HFFc6 (cell line): ENCODE measurements around the gene LSG1. TPM values are rescaled to one million over a fixed set of nuclear protein-coding genes. Genes with fewer than 3 reads are reported as not detected.

ENCODE experiments used
- DNase-seq: peaks from one replicate; pipeline ENCODE4 v3.0.0-alpha.2; 2018
- H3K27ac Mint-ChIP-seq: 2 replicates; pipeline ENCODE4 v1.8.0; 2020; ENCODE audit warnings: mild to moderate bottlenecking, mixed read lengths
- H3K27me3 Mint-ChIP-seq: 2 replicates; pipeline ENCODE4 v1.8.0; 2021; ENCODE audit warnings: mild to moderate bottlenecking, moderate library complexity, mixed read lengths; ENCODE audit not compliant: insufficient read depth
- H3K36me3 Mint-ChIP-seq: 2 replicates; pipeline ENCODE4 v1.8.0; 2021; ENCODE audit warnings: low read depth, mixed read lengths
- H3K4me1 Mint-ChIP-seq: 2 replicates; pipeline ENCODE4 v1.8.0; 2020; ENCODE audit warnings: low read depth, mixed read lengths
- H3K4me3 Mint-ChIP-seq: 2 replicates; pipeline ENCODE4 v1.8.0; 2020; ENCODE audit warnings: mild to moderate bottlenecking, moderate library complexity, mixed read lengths
- H3K9me3 Mint-ChIP-seq: 2 replicates; pipeline ENCODE4 v1.8.0; 2020; ENCODE audit warnings: mild to moderate bottlenecking, mixed read lengths
- total RNA-seq, 6 experiments: library from RNA; stranded (reverse); fragmentation: NEBNext Ultra II Directional; extraction: Animal tissue kit (Norgen Biotek cat#: 25700); gene quantifications; 2 replicates in 1 of 6; 3 replicates in 5 of 6; pipeline ENCODE4 v1.2.3, GENCODE V29; 2021
- TF ChIP-seq, protein P1 (sequence below): fragments of 200-600 bp; sonication (generic); IDR thresholded peaks from 2 replicates; pipeline ENCODE4 v1.5.0; 2021; ENCODE audit warnings: antibody characterized with exemption, mild to moderate bottlenecking

LSG1 gene
- total RNA-seq, 6 experiments from 2014 or later, result 26.4 to 31.7 (median 29.3) TPM

DNA sequence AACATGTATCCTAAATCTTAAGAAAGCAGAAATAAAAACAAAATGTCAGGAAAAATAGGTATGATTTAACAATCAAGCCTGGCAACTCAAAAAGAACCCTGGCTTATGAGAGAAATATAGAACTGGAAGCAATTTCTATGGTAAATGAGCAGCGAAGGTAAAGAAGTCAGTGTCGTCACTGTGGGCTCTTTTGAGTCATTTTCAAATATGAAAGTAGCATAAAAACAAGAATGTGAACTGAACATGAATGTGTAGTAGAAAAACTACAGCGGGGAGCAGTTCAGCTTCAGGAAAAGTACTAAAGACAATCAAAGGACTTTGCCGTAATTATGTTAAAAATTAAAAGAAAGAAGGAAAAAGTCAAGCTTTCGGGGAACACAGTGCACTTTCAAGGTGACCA, 17.5 kb downstream of the LSG1 start:
- no peak overlapping the region for H3K27ac Mint-ChIP-seq
- H3K27me3 Mint-ChIP-seq, result no peaks in the 10 kb centered on the region; the same call in 1 of the 2 replicates
- TF ChIP-seq, protein P1, sequence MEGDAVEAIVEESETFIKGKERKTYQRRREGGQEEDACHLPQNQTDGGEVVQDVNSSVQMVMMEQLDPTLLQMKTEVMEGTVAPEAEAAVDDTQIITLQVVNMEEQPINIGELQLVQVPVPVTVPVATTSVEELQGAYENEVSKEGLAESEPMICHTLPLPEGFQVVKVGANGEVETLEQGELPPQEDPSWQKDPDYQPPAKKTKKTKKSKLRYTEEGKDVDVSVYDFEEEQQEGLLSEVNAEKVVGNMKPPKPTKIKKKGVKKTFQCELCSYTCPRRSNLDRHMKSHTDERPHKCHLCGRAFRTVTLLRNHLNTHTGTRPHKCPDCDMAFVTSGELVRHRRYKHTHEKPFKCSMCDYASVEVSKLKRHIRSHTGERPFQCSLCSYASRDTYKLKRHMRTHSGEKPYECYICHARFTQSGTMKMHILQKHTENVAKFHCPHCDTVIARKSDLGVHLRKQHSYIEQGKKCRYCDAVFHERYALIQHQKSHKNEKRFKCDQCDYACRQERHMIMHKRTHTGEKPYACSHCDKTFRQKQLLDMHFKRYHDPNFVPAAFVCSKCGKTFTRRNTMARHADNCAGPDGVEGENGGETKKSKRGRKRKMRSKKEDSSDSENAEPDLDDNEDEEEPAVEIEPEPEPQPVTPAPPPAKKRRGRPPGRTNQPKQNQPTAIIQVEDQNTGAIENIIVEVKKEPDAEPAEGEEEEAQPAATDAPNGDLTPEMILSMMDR, result no peak
- H3K4me1 Mint-ChIP-seq, result no peaks in the 10 kb centered on the region
- DNase-seq, result no peak
- H3K36me3 Mint-ChIP-seq, result peaks cover 44% of the 10 kb centered on the region
- H3K4me3 Mint-ChIP-seq, result no peak overlapping the region
- no peaks in the 10 kb centered on the region for H3K9me3 Mint-ChIP-seq

DNA sequence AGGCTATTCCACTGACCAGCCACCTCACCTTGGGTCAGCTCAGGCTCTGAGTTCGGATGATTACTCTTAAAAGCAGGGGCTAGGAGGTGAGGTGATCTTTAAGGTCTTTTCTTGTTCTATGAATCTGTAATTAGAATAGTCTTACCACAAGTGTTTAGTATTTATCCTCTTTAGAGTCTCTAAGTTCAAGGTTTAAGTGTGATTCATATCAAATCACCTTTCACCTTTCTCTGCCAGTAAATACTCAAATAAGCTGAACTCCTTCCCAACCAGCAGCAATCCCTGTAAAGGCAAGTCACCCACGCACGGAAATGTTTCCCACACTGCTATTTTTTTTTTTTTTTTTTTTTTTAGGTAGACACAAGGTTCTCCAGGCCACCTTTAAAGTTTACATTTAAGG, 24.2 kb downstream of the LSG1 start:
- DNase-seq, result no peak
- Mint-ChIP-seq H3K9me3 (no peaks in the 10 kb centered on the region), H3K4me3 (no peak overlapping the region), H3K27me3 (no peaks in the 10 kb centered on the region; the same call in 1 of the 2 replicates), H3K27ac (no peak overlapping the region), H3K36me3 (peaks cover 28% of the 10 kb centered on the region), H3K4me1 (no peaks in the 10 kb centered on the region)
- TF ChIP-seq, protein P1, result no peak

DNA sequence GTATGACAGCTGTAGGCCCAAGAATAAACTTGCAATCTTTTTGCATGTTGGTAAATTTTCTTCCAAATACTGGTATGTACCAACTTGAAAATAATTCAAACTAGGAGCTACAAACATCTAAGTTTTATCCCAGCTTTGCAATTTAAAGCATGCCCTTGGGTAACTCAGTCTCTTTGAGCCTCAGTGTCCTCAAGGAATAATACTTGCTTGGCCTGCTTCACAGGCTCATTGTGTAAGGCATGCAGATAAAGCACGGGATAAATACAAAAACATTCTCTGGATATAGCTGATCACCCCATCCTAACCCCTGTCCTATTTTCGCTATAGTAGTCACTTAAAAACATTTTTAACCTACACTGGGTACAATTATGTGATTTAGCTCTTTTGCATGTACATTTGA, 29.2 kb downstream of the LSG1 start:
- Mint-ChIP-seq H3K27ac (no peak overlapping the region), H3K27me3 (no peaks in the 10 kb centered on the region; the same call in 1 of the 2 replicates), H3K4me3 (no peak overlapping the region), H3K36me3 (peaks cover 45% of the 10 kb centered on the region), H3K4me1 (peaks cover 26% of the 10 kb centered on the region), H3K9me3 (no peaks in the 10 kb centered on the region)
- DNase-seq, result no peak
- TF ChIP-seq, protein P1, result no peak

DNA sequence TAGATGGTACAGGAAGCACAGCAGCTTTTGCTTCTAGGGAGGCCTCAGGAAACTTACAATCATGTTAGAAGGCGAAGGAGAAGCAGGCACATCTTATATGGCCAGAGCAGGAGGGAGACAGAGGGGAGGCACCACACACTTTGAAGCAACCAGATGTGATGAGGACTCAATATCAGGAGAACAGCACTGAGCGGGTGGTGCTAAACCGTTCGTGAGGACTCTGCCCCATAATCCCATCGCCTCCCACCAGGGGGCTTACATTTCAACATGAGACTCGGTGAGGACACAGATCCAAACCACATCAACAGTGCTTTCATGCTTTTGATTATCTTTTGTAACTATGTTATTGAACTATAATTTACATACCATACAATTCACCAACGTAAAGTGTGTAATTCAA, 31.2 kb downstream of the LSG1 start:
- Mint-ChIP-seq H3K36me3 (peaks cover 48% of the 10 kb centered on the region), H3K4me3 (no peak overlapping the region), H3K27me3 (no peaks in the 10 kb centered on the region; the same call in 1 of the 2 replicates), H3K4me1 (peaks cover 26% of the 10 kb centered on the region), H3K9me3 (no peaks in the 10 kb centered on the region), H3K27ac (no peak overlapping the region)
- TF ChIP-seq, protein P1, result peak; percentile 59
- no peak for DNase-seq

DNA sequence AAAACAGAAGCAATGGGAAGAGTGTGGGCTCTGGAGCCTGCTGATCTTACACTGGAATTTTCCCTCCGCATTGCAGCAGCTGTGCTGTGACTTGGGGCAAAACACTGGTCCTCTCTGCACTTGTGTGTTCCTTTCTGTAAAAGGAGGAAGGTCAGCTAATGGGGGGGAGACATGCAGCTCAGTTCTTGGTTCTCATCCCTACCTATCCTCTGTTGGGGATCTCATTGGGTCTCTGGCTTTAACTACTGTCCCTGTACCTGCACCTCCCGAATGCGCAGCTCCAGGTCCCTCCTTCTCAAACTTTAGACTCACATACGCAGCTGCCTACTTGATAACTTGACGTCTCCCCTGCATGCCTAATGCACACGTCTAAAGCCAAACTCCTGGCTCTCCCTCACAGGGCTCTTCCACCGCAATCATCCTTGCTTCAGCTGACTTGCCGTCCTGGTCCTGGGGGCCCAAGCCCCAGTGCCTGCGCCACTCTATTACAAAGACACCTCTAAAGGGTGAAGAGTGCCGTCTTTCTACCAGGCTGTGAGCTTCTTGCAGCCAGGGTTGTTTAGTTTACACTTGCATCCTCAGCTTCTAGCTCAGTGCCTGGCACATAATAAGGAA, 32.9 kb downstream of the LSG1 start:
- Mint-ChIP-seq H3K4me3 (no peak overlapping the region), H3K9me3 (no peaks in the 10 kb centered on the region), H3K27me3 (no peaks in the 10 kb centered on the region; the same call in 1 of the 2 replicates), H3K27ac (peak overlapping the region; percentile 71; the same call in 1 of the 2 replicates), H3K4me1 (peaks cover 35% of the 10 kb centered on the region), H3K36me3 (peaks cover 40% of the 10 kb centered on the region)
- DNase-seq, result no peak
- TF ChIP-seq, protein P1, result no peak
